HG03457 (cell line): ENCODE measurements around the gene NXPH4.

ENCODE experiments used
- ATAC-seq: cut with Tn5 transposase; IDR thresholded peaks from one replicate; pipeline ENCODE4 v1.9.1; 2021; ENCODE audit warnings: moderate number of reproducible peaks; ENCODE audit not compliant: unreplicated experiment

The NXPH4 gene

DNA sequence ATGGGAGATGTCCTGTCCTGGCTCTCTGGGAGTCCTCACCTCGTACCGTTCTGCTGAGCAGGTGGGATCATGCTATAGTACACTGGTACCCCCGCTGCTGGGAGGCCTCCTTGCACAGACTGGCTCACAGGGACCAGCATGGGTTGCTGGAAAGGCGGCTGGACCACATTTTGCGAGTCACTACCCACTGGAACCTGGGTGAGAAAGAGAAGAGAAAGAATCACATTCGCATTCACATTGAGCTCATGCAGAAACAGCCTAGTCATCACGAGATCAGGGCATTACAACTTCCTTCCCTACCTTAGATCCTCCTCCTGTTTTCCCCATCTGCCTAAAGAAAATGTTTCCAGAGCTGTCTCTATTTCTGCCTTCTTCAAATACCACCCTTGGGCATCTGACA is 51.7 kb downstream of the NXPH4 start:
- no peak for ATAC-seq

DNA sequence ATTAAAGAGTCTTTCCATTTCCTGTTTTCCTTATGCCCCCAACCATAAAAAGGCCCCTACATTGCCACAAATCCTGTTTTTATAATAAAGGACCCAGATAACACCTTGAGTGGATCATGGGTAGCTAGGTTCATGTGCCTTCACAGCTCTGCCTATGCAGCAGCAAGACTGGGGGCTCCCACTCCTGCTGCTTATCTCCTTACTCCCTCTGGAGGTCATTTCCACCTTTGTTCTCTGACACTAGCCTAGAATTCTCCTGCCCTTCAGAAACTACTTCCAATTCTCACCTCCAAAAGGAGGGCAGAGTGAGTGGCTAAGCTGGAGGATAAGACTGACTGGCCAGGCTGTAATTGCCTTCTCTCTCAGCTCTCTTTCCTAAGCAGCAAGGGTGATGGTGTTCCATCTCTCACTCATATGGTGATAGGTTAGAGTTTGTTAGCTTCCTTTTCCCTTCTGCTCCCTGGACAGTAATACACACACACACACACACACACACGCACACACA is 54.4 kb downstream of the NXPH4 start:
- no peak for ATAC-seq

DNA sequence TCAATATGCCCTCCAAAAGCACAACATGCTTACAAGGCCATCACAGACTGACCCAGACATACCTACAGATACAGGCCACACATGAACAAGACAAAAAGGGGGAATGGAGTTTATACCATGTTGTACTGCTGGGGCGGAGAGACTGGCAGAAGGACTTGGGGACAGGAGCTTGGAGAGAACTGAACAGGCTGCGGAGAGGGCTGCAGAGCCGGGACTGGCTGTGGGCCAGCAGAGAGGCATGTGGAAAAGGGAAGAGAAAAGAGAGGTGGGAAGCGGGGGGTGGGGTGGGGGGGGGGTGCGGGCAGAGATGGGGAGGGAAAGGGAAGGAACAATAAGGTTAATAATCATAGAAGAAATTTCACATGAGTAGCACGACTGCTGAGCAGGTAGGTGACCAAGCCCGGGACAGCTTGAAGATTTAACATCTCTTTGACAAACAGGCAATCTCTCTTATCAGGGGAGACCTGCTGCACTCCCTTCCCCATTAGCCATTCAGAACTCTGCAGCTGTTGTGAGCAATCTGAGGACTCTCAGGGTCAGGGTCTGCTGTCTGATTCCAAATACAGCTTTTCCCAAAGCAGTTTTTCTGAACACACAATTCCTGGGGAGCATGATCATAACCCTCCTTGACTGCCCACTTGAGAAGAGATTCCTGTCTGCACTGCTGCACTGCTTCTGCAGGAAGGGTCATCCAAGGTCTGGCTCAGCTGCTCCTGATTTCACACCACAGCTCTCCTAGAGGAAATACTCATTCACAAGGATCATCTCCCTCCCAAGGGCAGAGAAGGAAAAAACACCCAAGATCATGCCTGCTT is 56.0 kb downstream of the NXPH4 start:
- no peak for ATAC-seq

DNA sequence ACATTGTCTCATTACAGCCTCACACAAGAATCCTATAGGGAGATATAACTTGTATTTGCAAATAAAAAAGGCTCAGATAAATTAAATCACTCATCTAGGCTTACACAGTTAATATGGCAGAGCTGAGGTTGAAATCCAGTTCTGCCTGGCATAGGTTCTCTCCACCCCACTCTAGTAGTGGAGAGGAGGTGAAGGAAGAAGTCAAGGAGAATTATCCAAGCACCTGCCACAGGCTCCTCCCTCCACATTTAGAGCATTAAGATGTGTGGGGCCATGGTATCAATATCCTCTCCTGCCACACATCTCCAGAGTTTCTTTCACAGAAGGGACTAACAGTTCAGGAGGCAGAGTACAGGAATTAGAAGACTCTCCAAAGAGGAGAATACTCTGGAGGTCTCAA is 56.9 kb downstream of the NXPH4 start:
- no peak for ATAC-seq
